Fibroblast of villous mesenchyme (primary cell): Measurements from ENCODE around the gene EFEMP2. TPM values are rescaled to one million over a fixed set of nuclear protein-coding genes. Genes with fewer than 3 reads are reported as not detected.

Experiments
- DNase-seq: peaks from one replicate; pipeline ENCODE4 v3.0.0-alpha.2; 2010; ENCODE audit warnings: low read depth
- H3K4me3 ChIP-seq: 2 replicates; pipeline ENCODE4 v1.5.1; 2011; ENCODE audit warnings: low read depth, mild to moderate bottlenecking, low read length
- CTCF ChIP-seq: IDR thresholded peaks from 2 replicates; pipeline ENCODE4 v1.5.1; 2012; ENCODE audit warnings: low read depth, mild to moderate bottlenecking, low read length; ENCODE audit not compliant: insufficient read depth
- total RNA-seq: library from RNA; depleted of rRNA; stranded (reverse); fragments of >200 nt; gene quantifications from 2 replicates; pipeline ENCODE4 v1.2.3, GENCODE V29; 2012

EFEMP2 gene
- total RNA-seq, 1 donor = 77.7 TPM

- TF ChIP-seq CTCF = no peak
- no peak overlapping the region for H3K4me3 ChIP-seq
- DNase-seq = no peak
These were observed 4.4 kb downstream of the EFEMP2 start for GRCh38 chr11:65868076-65868667.

GRCh38 chr11:65867284-65868071 is 5.1 kb downstream of the EFEMP2 start:
- H3K4me3 ChIP-seq = no peak overlapping the region
- no peak for TF ChIP-seq CTCF
- DNase-seq = no peak

GRCh38 chr11:65866509-65867283 is 5.9 kb downstream of the EFEMP2 start:
- H3K4me3 ChIP-seq = no peak overlapping the region
- no peak for TF ChIP-seq CTCF
- no peak for DNase-seq

GRCh38 chr11:65865550-65866172 is 6.9 kb downstream of the EFEMP2 start:
- H3K4me3 ChIP-seq = no peak overlapping the region
- TF ChIP-seq CTCF = no peak
- no peak for DNase-seq

GRCh38 chr11:65864706-65865471 is 7.7 kb downstream of the EFEMP2 start:
- TF ChIP-seq CTCF = no peak

More at GRCh38 chr11:65864706-65865471, 7.7 kb downstream of the EFEMP2 start:
- no peak for DNase-seq
- no peak overlapping the region for H3K4me3 ChIP-seq
